GM12864 (cell line): ENCODE results near the gene ARFGAP3.

Experiments
- DNase-seq: peaks from one replicate; pipeline ENCODE4 v3.0.0-alpha.2; 2011; ENCODE audit warnings: low read depth
- H3K4me3 ChIP-seq: 2 replicates; pipeline ENCODE4 v1.5.1; 2011; ENCODE audit warnings: mild to moderate bottlenecking, low read depth, low read length, control low read depth
- CTCF ChIP-seq: IDR thresholded peaks from 2 replicates; pipeline ENCODE4 v1.5.1; 2011; ENCODE audit warnings: low read depth, mild to moderate bottlenecking, moderate library complexity, low read length, control low read depth, inconsistent platforms; ENCODE audit errors: missing control alignments

Gene ARFGAP3

GRCh38 chr22:42855211-42855610, 1.9 kb downstream of the ARFGAP3 start:
- H3K4me3 ChIP-seq = no peak overlapping the region; the same call in 1 of the 2 replicates
- no peak for TF ChIP-seq CTCF
- no peak for DNase-seq

GRCh38 chr22:42848941-42849550, 8.0 kb downstream of the ARFGAP3 start:
- H3K4me3 ChIP-seq = no peak overlapping the region
- no peak for TF ChIP-seq CTCF
- DNase-seq = no peak

- no peak for DNase-seq
- no peak for TF ChIP-seq CTCF
- no peak overlapping the region for H3K4me3 ChIP-seq
These were observed 10.0 kb downstream of the ARFGAP3 start for GRCh38 chr22:42847110-42847509.

GRCh38 chr22:42844756-42845155, 12.3 kb downstream of the ARFGAP3 start:
- H3K4me3 ChIP-seq = no peak overlapping the region
- TF ChIP-seq CTCF = no peak
- DNase-seq = no peak

- TF ChIP-seq CTCF = no peak
- no peak for DNase-seq
- H3K4me3 ChIP-seq = no peak overlapping the region
These were observed 14.3 kb downstream of the ARFGAP3 start for GRCh38 chr22:42842658-42843370.

- no peak overlapping the region for H3K4me3 ChIP-seq
- DNase-seq = no peak
- TF ChIP-seq CTCF = no peak
These were observed 15.6 kb downstream of the ARFGAP3 start for GRCh38 chr22:42841444-42841843.

- H3K4me3 ChIP-seq = no peak overlapping the region
- DNase-seq = no peak
- TF ChIP-seq CTCF = no peak
These were observed 19.5 kb downstream of the ARFGAP3 start for GRCh38 chr22:42837556-42837955.
